ENCODE data around the gene ADAMTS19.

GRCh38 chr5:129698661-129699060 lies 238.6 kb downstream of the ADAMTS19 start:
- no peak for TF ChIP-seq EZH2phosphoT487 (IDR thresholded peaks at IDR 0.05; ENCODE audit: insufficient read depth, low read depth)
- no peak for TF ChIP-seq EZH2 (IDR thresholded peaks at IDR 0.05; ENCODE audit: insufficient read depth, poor library complexity, severe bottlenecking)
